ACC112 (cell line): ENCODE data around the gene CXCL10.
"Not testable (repeated sequence)": the region's sequence is repeated elsewhere in the genome, so short reads cannot be mapped to it uniquely, and the experiment has no call there.

Experiments
- H2AFZ ChIP-seq: fragments of 200-600 bp; sonication (generic); one replicate; pipeline ENCODE4 v1.6.0; 2017; ENCODE audit warnings: antibody characterized with exemption, low read length; ENCODE audit not compliant: unreplicated experiment
- H3K27ac ChIP-seq: fragments of 200-600 bp; sonication (generic); 2 replicates; pipeline ENCODE4 v1.5.1; 2014; ENCODE audit warnings: low read depth, mild to moderate bottlenecking, antibody characterized with exemption, low read length, moderate library complexity
- H3K27me3 ChIP-seq: fragments of 200-600 bp; sonication (generic); 2 replicates; pipeline ENCODE4 v1.6.1; 2014; ENCODE audit warnings: mild to moderate bottlenecking, antibody characterized with exemption, low read length, moderate library complexity, mixed read lengths; ENCODE audit not compliant: insufficient read depth
- H3K36me3 ChIP-seq: fragments of 200-600 bp; sonication (generic); 2 replicates; pipeline ENCODE4 v1.6.1; 2016; ENCODE audit warnings: mild to moderate bottlenecking, antibody characterized with exemption, low read length, moderate library complexity, mixed read lengths; ENCODE audit not compliant: insufficient read depth
- H3K4me1 ChIP-seq: fragments of 200-600 bp; sonication (generic); one replicate; pipeline ENCODE4 v1.6.1; 2016; ENCODE audit warnings: low read length, mixed read lengths; ENCODE audit not compliant: insufficient read depth, unreplicated experiment, control insufficient read depth
- H3K4me3 ChIP-seq: fragments of 200-600 bp; sonication (generic); 2 replicates; pipeline ENCODE4 v1.5.1; 2014; ENCODE audit warnings: mild to moderate bottlenecking, low read depth, low read length
- H3K79me2 ChIP-seq: fragments of 200-600 bp; sonication (generic); one replicate; pipeline ENCODE4 v1.6.0; 2016; ENCODE audit warnings: low read length; ENCODE audit not compliant: control insufficient read depth, unreplicated experiment, insufficient read depth

Gene CXCL10

GRCh38 chr4:76009311-76009710 is 14.0 kb downstream of the CXCL10 start:
- H3K4me3 ChIP-seq = no peak overlapping the region
- no peak overlapping the region for H3K27ac ChIP-seq
- no peaks in the 10 kb centered on the region for H3K79me2 ChIP-seq
- H2AFZ ChIP-seq = no peak overlapping the region
- H3K4me1 ChIP-seq = peaks cover 20% of the 10 kb centered on the region
- no peaks in the 10 kb centered on the region for H3K27me3 ChIP-seq
- no peaks in the 10 kb centered on the region for H3K36me3 ChIP-seq

GRCh38 chr4:76007089-76007862 is 16.0 kb downstream of the CXCL10 start, which contains the start of gene CXCL9:
Gene CXCL9 (minus strand): TSS chr4:76007509. CDS start chr4:76007449, 60 bp downstream.
- Histone ChIP-seq H2AFZ (no peak within 1 kb of the TSS), H3K79me2 (no peaks in the 10 kb centered on the region), H3K4me3 (no peak within 1 kb of the TSS), H3K27me3 (no peaks in the 10 kb centered on the region), H3K4me1 (peaks cover 11% of the 10 kb centered on the region), H3K36me3 (no peaks in the 10 kb centered on the region), H3K27ac (no peak within 1 kb of the TSS)

GRCh38 chr4:76003620-76004019 is 19.7 kb downstream of the CXCL10 start:
- H3K36me3 ChIP-seq = no peaks in the 10 kb centered on the region
- H3K4me3 ChIP-seq = no peak overlapping the region
- H3K27me3 ChIP-seq = no peaks in the 10 kb centered on the region
- no peaks in the 10 kb centered on the region for H3K79me2 ChIP-seq
- H3K4me1 ChIP-seq = no peaks in the 10 kb centered on the region
- no peak overlapping the region for H2AFZ ChIP-seq
- no peak overlapping the region for H3K27ac ChIP-seq

- no peaks in the 10 kb centered on the region for H3K4me1 ChIP-seq
- no peaks in the 10 kb centered on the region for H3K27me3 ChIP-seq
- H3K36me3 ChIP-seq = no peaks in the 10 kb centered on the region
- H3K4me3 ChIP-seq = no peak overlapping the region
- H3K79me2 ChIP-seq = no peaks in the 10 kb centered on the region
- no peak overlapping the region for H2AFZ ChIP-seq
- no peak overlapping the region for H3K27ac ChIP-seq
Observed at GRCh38 chr4:76003035-76003434, 20.3 kb downstream of the CXCL10 start.

GRCh38 chr4:76002176-76002575 is 21.1 kb downstream of the CXCL10 start:
- Histone ChIP-seq H3K4me1 (no peaks in the 10 kb centered on the region), H3K27ac (no peak overlapping the region), H3K27me3 (no peaks in the 10 kb centered on the region), H3K36me3 (no peaks in the 10 kb centered on the region), H3K79me2 (no peaks in the 10 kb centered on the region), H2AFZ (no peak overlapping the region), H3K4me3 (no peak overlapping the region)

GRCh38 chr4:76001700-76002099 is 21.6 kb downstream of the CXCL10 start:
- Histone ChIP-seq H3K27me3 (no peaks in the 10 kb centered on the region), H3K36me3 (no peaks in the 10 kb centered on the region), H3K79me2 (no peaks in the 10 kb centered on the region), H3K4me3 (no peak overlapping the region), H3K4me1 (no peaks in the 10 kb centered on the region), H3K27ac (no peak overlapping the region), H2AFZ (no peak overlapping the region)

- no peak overlapping the region for H3K27ac ChIP-seq
- H2AFZ ChIP-seq = no peak overlapping the region
- no peaks in the 10 kb centered on the region for H3K36me3 ChIP-seq
- no peaks in the 10 kb centered on the region for H3K4me1 ChIP-seq
- H3K79me2 ChIP-seq = no peaks in the 10 kb centered on the region
- no peak overlapping the region for H3K4me3 ChIP-seq
- no peaks in the 10 kb centered on the region for H3K27me3 ChIP-seq
Observed at GRCh38 chr4:76000279-76000678, 23.0 kb downstream of the CXCL10 start.

GRCh38 chr4:75998525-75999147 is 24.7 kb downstream of the CXCL10 start:
- H3K4me1 ChIP-seq, H3K79me2 ChIP-seq, H3K27me3 ChIP-seq, H3K4me3 ChIP-seq, H3K27ac ChIP-seq, H3K36me3 ChIP-seq, H2AFZ ChIP-seq: not testable (repeated sequence)

- H3K79me2 ChIP-seq = no peaks in the 10 kb centered on the region
- no peaks in the 10 kb centered on the region for H3K4me1 ChIP-seq
- no peak overlapping the region for H3K4me3 ChIP-seq
- H3K27me3 ChIP-seq = no peaks in the 10 kb centered on the region
- H3K27ac ChIP-seq = no peak overlapping the region
- no peaks in the 10 kb centered on the region for H3K36me3 ChIP-seq
- no peak overlapping the region for H2AFZ ChIP-seq
Observed at GRCh38 chr4:75997946-75998345, 25.4 kb downstream of the CXCL10 start.

GRCh38 chr4:75997081-75997480 is 26.2 kb downstream of the CXCL10 start:
- Histone ChIP-seq H3K4me3 (no peak overlapping the region), H3K27me3 (no peaks in the 10 kb centered on the region), H2AFZ (no peak overlapping the region), H3K4me1 (no peaks in the 10 kb centered on the region), H3K36me3 (no peaks in the 10 kb centered on the region), H3K27ac (no peak overlapping the region), H3K79me2 (no peaks in the 10 kb centered on the region)

- Histone ChIP-seq H3K36me3 (no peaks in the 10 kb centered on the region), H3K79me2 (peaks cover 5% of the 10 kb centered on the region), H3K4me1 (no peaks in the 10 kb centered on the region), H3K4me3 (no peak overlapping the region), H2AFZ (no peak overlapping the region), H3K27me3 (no peaks in the 10 kb centered on the region), H3K27ac (no peak overlapping the region)
Observed at GRCh38 chr4:75995727-75996126, 27.6 kb downstream of the CXCL10 start.
